OCI-LY7 (cell line): ENCODE results near the gene MAMDC2. TPM values are rescaled to one million over a fixed set of nuclear protein-coding genes. Genes with fewer than 3 reads are reported as not detected.

Source experiments
- BruUV-seq: library from RNA; stranded (reverse); fragments of 400-500 nt; replicated peaks from 2 replicates; lab custom pipeline; 2021; lab: Mats Ljungman, UMichigan
- CTCF ChIA-PET: fragments of 300-600 bp; sonication (Branson Sonifier 250); formaldehyde crosslinking; loops from one replicate; lab custom pipeline; 2022; ENCODE audit warnings: antibody characterized with exemption; ENCODE audit not compliant: unreplicated experiment; lab: Charles Lee
- POLR2A ChIA-PET: fragments of 300-600 bp; sonication (Branson Sonifier 250); formaldehyde crosslinking; loops from one replicate; lab custom pipeline; 2022; ENCODE audit warnings: antibody characterized with exemption; lab: Charles Lee
- DNase-seq: peaks from one replicate; pipeline ENCODE4 v3.0.0-alpha.2; 2015; ENCODE audit warnings: low spot score
- H2AFZ ChIP-seq: fragments of 200-600 bp; sonication (generic), shearing (Covaris generic); 2 replicates; pipeline ENCODE4 v1.6.1; 2014; ENCODE audit warnings: mild to moderate bottlenecking, antibody characterized with exemption, low read length, moderate library complexity
- H3K27ac ChIP-seq: fragments of 200-600 bp; sonication (generic); 2 replicates; pipeline ENCODE4 v1.5.1; 2014; ENCODE audit warnings: mixed run types, low read depth, mild to moderate bottlenecking, moderate library complexity, low read length, inconsistent platforms; ENCODE audit not compliant: poor library complexity, severe bottlenecking
- H3K36me3 ChIP-seq: fragments of 200-600 bp; sonication (generic); 2 replicates; pipeline ENCODE4 v1.6.1; 2014; ENCODE audit warnings: mild to moderate bottlenecking, antibody characterized with exemption, low read length, moderate library complexity, mixed read lengths; ENCODE audit not compliant: insufficient read depth
- H3K4me1 ChIP-seq: fragments of 200-600 bp; sonication (generic); 2 replicates; pipeline ENCODE4 v1.5.1; 2014; ENCODE audit warnings: mild to moderate bottlenecking, low read length; ENCODE audit not compliant: insufficient read depth, poor library complexity, severe bottlenecking
- H3K4me2 ChIP-seq: fragments of 200-600 bp; sonication (generic); 2 replicates; pipeline ENCODE4 v1.6.1; 2014; ENCODE audit warnings: mild to moderate bottlenecking, low read length
- H3K4me3 ChIP-seq: fragments of 200-600 bp; sonication (generic); 2 replicates; pipeline ENCODE4 v1.5.1; 2014; ENCODE audit warnings: mild to moderate bottlenecking, low read depth, low read length; ENCODE audit not compliant: poor library complexity, severe bottlenecking
- H3K79me2 ChIP-seq: fragments of 200-600 bp; sonication (generic); 2 replicates; pipeline ENCODE4 v1.6.1; 2016; ENCODE audit warnings: low read depth, mild to moderate bottlenecking, low read length, moderate library complexity, mixed read lengths; ENCODE audit not compliant: insufficient read depth
- H3K9me2 ChIP-seq: fragments of 200-600 bp; sonication (generic); 2 replicates; pipeline ENCODE4 v1.6.1; 2016; ENCODE audit warnings: mild to moderate bottlenecking, low read length, mixed read lengths; ENCODE audit not compliant: insufficient read depth
- H3K9me3 ChIP-seq: fragments of 200-600 bp; sonication (generic); 2 replicates; pipeline ENCODE4 v1.6.1; 2014; ENCODE audit warnings: mild to moderate bottlenecking, mixed run types, low read length, mixed read lengths
- H4K20me1 ChIP-seq: fragments of 200-600 bp; sonication (generic); 2 replicates; pipeline ENCODE4 v1.6.1; 2014; ENCODE audit warnings: mild to moderate bottlenecking, antibody characterized with exemption, low read length, moderate library complexity, mixed read lengths; ENCODE audit not compliant: insufficient read depth
- CTCF ChIP-seq: fragments of 200-600 bp; sonication (generic); conservative IDR thresholded peaks from 2 replicates; pipeline ENCODE4 v1.5.1; 2014; ENCODE audit warnings: mild to moderate bottlenecking, antibody characterized with exemption, low read length, moderate library complexity, mixed read lengths
- EZH2phosphoT487 ChIP-seq: fragments of 200-600 bp; sonication (generic); IDR thresholded peaks from 2 replicates; pipeline ENCODE4 v1.6.1; 2018; ENCODE audit warnings: low read depth, borderline replicate concordance, mild to moderate bottlenecking, mixed run types, antibody characterized with exemption, low read length, moderate library complexity, mixed read lengths
- intact Hi-C: fragments of 100-400 bp; cut with micrococcal nuclease; formaldehyde crosslinking; loops from one replicate; pipeline ENCODE4 v1.10.0; 2022; ENCODE audit not compliant: unreplicated experiment
- total RNA-seq, 2 experiments: library from RNA; depleted of rRNA in 1 of 2; stranded (reverse); fragments of >200 nt in 1 of 2; shearing (Covaris generic) in 1 of 2; gene quantifications; 2 replicates each; pipeline ENCODE4 v1.2.3, GENCODE V29; 2014 to 2022

Gene MAMDC2
- total RNA-seq, 2 experiments from 2014 or later: not detected

GRCh38 chr9:70073756-70074155, 30.1 kb downstream of the MAMDC2 start:
- no peak for DNase-seq
- no peaks in the 10 kb centered on the region for H4K20me1 ChIP-seq
- no peak for TF ChIP-seq CTCF
- TF ChIP-seq EZH2phosphoT487: no peak
- H3K79me2 ChIP-seq: no peaks in the 10 kb centered on the region
- H3K9me2 ChIP-seq: no peaks in the 10 kb centered on the region
- no peak overlapping the region for H3K27ac ChIP-seq
- no peak overlapping the region for H2AFZ ChIP-seq
- no peaks in the 10 kb centered on the region for H3K4me1 ChIP-seq
- H3K36me3 ChIP-seq: no peaks in the 10 kb centered on the region
- H3K9me3 ChIP-seq: no peaks in the 10 kb centered on the region
- H3K4me2 ChIP-seq: no peak overlapping the region
- BruUV-seq: no TSS peak
- ChIA-PET POLR2A (interaction anchor here (1.4 kb wide), 1 partner anchor 8 kb away, joined by 4 read pairs; no protein-coding TSS in a partner anchor), CTCF (no interaction called here)
- H3K4me3 ChIP-seq: no peak overlapping the region
- intact Hi-C loops: no loop called here

DNA sequence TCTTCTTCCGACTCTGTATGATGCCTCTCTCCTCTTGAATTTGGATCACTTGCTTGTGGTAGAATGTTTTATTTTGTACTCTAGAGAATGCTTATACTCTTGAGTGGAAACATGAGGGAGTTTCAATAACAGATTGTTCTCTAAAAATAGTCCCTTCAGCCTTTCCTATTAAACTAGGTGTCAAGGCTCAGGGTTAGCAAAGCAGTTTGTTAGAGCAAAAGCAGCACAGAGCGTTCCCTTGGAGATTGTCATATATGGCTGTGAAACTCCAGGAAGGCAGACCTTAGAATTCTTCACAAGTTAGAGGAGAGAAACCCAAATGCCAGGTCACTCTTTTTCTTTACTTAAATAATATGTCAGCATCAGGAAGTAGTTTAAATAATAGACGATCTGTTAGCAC, 33.0 kb downstream of the MAMDC2 start:
- Histone ChIP-seq H3K4me3 (no peak overlapping the region), H4K20me1 (no peaks in the 10 kb centered on the region), H3K4me2 (no peak overlapping the region), H3K79me2 (no peaks in the 10 kb centered on the region), H3K27ac (no peak overlapping the region), H3K9me2 (no peaks in the 10 kb centered on the region), H3K9me3 (no peaks in the 10 kb centered on the region), H2AFZ (no peak overlapping the region), H3K36me3 (no peaks in the 10 kb centered on the region), H3K4me1 (no peaks in the 10 kb centered on the region)
- DNase-seq: no peak
- no TSS peak for BruUV-seq
- CTCF ChIA-PET: no interaction called here
- intact Hi-C loops: no loop called here
- POLR2A ChIA-PET: no interaction called here
- no peak for TF ChIP-seq EZH2phosphoT487
- no peak for TF ChIP-seq CTCF

GRCh38 chr9:70079417-70080037, 35.9 kb downstream of the MAMDC2 start:
- Histone ChIP-seq H3K4me2 (no peak overlapping the region), H3K4me3 (no peak overlapping the region), H3K79me2 (no peaks in the 10 kb centered on the region), H3K36me3 (no peaks in the 10 kb centered on the region), H3K9me2 (no peaks in the 10 kb centered on the region), H3K27ac (no peak overlapping the region), H4K20me1 (no peaks in the 10 kb centered on the region), H3K4me1 (no peaks in the 10 kb centered on the region), H2AFZ (no peak overlapping the region), H3K9me3 (no peaks in the 10 kb centered on the region)
- ChIA-PET POLR2A (interaction anchor here (0.9 kb wide), 1 partner anchor 17 kb away, joined by 3 read pairs; no protein-coding TSS in a partner anchor), CTCF (no interaction called here)
- no peak for TF ChIP-seq EZH2phosphoT487
- TF ChIP-seq CTCF: no peak
- intact Hi-C loops: no loop called here
- BruUV-seq: no TSS peak
- DNase-seq: no peak
